IgD-negative memory B cell (primary cell): ENCODE results near the gene MAMDC2. TPM values are rescaled to one million over a fixed set of nuclear protein-coding genes. Genes with fewer than 3 reads are reported as not detected.
A peak's percentile ranks its signal among the peaks of the same experiment; 100 is the strongest.
"Not testable (repeated sequence)": the region's sequence is repeated elsewhere in the genome, so short reads cannot be mapped to it uniquely, and the experiment has no call there.

Experiments
- H3K27ac Mint-ChIP-seq, 3 donors: one replicate each; pipeline ENCODE4 v1.8.0; 2020 to 2022; ENCODE audit warnings: mild to moderate bottlenecking in 3 of 3, mixed read lengths in 3 of 3, moderate library complexity in 1 of 3
- H3K27me3 Mint-ChIP-seq: one replicate; pipeline ENCODE4 v1.8.0; 2021; ENCODE audit warnings: mixed read lengths
- H3K36me3 Mint-ChIP-seq: one replicate; pipeline ENCODE4 v1.8.0; 2020; ENCODE audit warnings: mild to moderate bottlenecking, mixed read lengths
- H3K4me1 Mint-ChIP-seq, 3 donors: one replicate each; pipeline ENCODE4 v1.8.0; 2020 to 2022; ENCODE audit warnings: mixed read lengths in 3 of 3, mild to moderate bottlenecking in 1 of 3
- H3K4me3 Mint-ChIP-seq, 4 donors: one replicate each; pipeline ENCODE4 v1.8.0; 2020 to 2022; ENCODE audit warnings: mild to moderate bottlenecking in 4 of 4, mixed read lengths in 4 of 4, moderate library complexity in 3 of 4
- H3K9me3 Mint-ChIP-seq, 3 donors: one replicate each; pipeline ENCODE4 v1.8.0; 2020 to 2021; ENCODE audit warnings: mixed read lengths in 3 of 3, mild to moderate bottlenecking in 1 of 3
- polyA plus RNA-seq: library from polyadenylated mRNA; unstranded; fragments of 300-500 nt; fragmentation: Illumina TruSeq; gene quantifications from one replicate; pipeline ENCODE4 v1.2.3, GENCODE V29; 2021

Gene MAMDC2
- polyA plus RNA-seq, 1 donor from 2014 or later, result not detected

DNA sequence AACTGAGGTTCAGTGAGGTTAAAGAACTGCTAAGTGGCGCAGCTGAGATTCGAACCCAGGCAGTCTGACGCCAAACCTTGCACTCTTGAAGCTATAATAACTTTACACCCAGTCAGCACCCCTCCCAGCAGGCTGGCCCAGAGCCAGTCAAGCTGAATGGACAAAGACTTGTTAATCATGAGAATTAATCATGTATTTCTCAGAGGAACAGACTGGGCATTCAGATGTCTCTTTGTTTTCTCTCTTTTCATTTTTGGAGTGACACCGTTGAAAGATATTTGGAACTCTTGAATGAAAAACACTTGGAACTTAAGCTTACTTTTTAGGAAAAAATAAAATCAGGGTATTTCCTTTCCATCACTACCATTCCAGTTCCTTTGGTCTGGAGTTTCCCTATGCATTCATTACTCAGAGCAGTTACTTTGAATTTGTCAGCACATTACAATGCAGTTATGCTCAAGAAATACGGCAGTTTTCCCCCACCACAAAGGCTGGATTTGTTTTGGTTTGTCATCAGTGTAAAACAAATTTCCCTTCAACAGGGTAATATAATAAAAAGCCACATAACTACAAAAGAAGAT lies 22.6 kb upstream of the MAMDC2 start:
- Mint-ChIP-seq H3K36me3 (no peaks in the 10 kb centered on the region), H3K27ac (no peak overlapping the region), H3K27me3 (peaks cover 2% of the 10 kb centered on the region), H3K9me3 (peaks cover 0 to 4% (median 3%) of the 10 kb centered on the region in 3 donors), H3K4me3 (no peak overlapping the region), H3K4me1 (no peaks in the 10 kb centered on the region)

DNA sequence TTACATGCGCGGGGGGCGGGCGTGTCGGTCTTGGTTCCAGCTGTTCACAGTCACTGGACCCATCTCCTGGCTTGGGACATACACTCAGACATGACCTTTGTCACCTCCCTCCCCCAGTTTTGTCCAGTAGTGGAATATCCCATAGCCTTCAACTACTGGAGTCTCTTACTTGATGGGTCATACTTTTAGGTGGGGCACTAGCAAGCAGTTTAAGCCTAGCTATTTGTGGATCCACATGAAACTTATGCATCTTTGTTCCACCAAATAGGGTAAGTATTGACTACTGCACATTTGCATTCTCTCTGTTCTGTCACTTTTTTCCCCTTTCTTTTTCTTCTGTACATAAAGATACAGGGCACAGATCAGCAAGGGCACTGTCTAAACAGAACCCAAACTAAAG lies 15.4 kb upstream of the MAMDC2 start:
- Mint-ChIP-seq H3K4me3 (no peak overlapping the region), H3K36me3 (no peaks in the 10 kb centered on the region), H3K4me1 (no peaks in the 10 kb centered on the region), H3K27ac (no peak overlapping the region), H3K27me3 (peaks cover 2% of the 10 kb centered on the region), H3K9me3 (peaks cover 0 to 9% (median 3%) of the 10 kb centered on the region in 3 donors)

DNA sequence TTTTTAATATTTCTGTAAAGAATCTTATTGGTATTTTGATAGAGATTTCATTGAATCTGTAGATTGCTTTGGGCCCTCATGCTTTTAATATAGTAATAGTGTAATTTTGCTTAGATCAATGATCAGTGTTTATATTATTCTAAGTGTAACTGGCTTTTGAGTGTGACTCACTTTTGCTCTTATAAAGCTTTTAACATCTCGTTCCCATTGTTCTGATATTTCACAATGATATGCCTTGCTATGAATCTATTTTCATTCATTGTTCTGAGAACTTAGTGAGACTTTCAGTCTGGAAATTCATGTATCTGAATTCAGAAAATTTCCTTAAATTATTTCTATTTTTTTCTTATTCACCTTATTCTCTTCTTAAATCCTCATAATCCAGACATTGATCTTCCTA lies 13.5 kb upstream of the MAMDC2 start:
- Mint-ChIP-seq H3K27ac (no peak overlapping the region), H3K9me3 (peaks cover 0 to 9% (median 3%) of the 10 kb centered on the region in 3 donors), H3K27me3 (peaks cover 5% of the 10 kb centered on the region), H3K4me1 (no peaks in the 10 kb centered on the region), H3K4me3 (no peak overlapping the region), H3K36me3 (no peaks in the 10 kb centered on the region)

DNA sequence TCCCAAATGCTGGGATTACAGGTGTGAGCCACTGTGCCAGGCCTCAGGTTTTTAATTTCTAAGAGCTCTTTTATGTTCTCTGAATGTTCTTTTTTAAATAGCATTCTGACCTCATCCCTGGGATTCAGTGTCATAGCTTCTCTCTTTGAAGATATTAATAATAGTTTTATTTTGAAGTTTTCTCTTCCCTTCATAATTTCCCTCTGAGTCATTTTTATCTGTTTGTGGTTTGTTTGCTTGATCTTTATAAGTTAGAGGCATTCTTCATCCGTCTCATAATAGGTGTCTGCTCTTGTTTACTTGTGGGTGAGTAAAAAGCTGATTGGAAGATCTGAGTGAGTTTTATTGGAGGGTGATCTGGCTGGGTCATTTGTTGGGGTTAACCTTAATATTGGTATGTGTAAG lies 12.5 kb upstream of the MAMDC2 start:
- Mint-ChIP-seq H3K27me3 (peaks cover 9% of the 10 kb centered on the region), H3K4me3 (no peak overlapping the region), H3K9me3 (peaks cover 0 to 4% (median 0%) of the 10 kb centered on the region in 3 donors), H3K4me1 (no peaks in the 10 kb centered on the region), H3K27ac (no peak overlapping the region), H3K36me3 (no peaks in the 10 kb centered on the region)

DNA sequence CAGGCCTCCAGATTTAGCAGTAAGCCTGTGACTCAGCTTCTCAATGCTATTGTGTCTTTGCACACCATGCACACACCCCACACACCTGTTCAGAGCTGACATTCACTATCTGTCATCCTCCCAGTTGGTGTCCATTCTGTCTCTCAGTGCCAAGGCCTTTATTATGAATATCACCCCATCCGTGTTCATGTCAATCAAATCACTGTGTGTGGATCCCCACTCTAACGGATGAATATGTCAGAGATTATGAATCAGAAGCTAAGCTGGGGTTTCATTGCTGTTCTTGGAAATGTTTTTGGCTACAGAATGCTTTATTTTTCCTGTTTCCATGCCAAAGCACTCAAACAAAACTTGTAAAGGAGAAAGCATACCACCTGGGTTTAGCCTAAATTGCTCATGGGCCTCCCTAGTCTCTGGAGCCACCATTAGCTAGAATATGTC lies 9.4 kb upstream of the MAMDC2 start:
- H3K27ac Mint-ChIP-seq, result no peak overlapping the region
- no peaks in the 10 kb centered on the region for H3K36me3 Mint-ChIP-seq
- H3K27me3 Mint-ChIP-seq, result peaks cover 9% of the 10 kb centered on the region
- no peak overlapping the region for H3K4me3 Mint-ChIP-seq
- no peaks in the 10 kb centered on the region for H3K4me1 Mint-ChIP-seq
- peaks cover 0 to 3% (median 3%) of the 10 kb centered on the region in 3 donors for H3K9me3 Mint-ChIP-seq

DNA sequence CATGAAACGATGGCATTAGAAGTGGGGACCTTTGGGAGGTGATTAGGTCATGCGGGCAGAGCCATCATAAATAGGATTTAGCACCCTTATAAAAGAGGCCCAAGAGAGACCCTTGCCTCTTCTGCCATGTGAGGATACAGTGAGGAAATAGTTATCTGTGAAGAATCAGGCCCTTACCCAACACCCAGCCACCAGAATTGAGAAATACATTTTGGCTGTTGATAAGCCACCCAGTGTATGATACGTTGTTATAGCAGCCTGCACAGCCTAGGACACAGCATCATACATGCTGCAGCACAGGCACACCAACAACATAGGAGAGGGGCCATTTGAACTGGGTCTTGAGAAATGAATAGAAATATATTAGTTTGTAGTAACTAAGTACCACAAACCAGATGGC lies 8.0 kb upstream of the MAMDC2 start:
- no peaks in the 10 kb centered on the region for H3K4me1 Mint-ChIP-seq
- peaks cover 0 to 4% (median 3%) of the 10 kb centered on the region in 3 donors for H3K9me3 Mint-ChIP-seq
- H3K4me3 Mint-ChIP-seq, result no peak overlapping the region
- no peaks in the 10 kb centered on the region for H3K36me3 Mint-ChIP-seq
- no peak overlapping the region for H3K27ac Mint-ChIP-seq
- H3K27me3 Mint-ChIP-seq, result peaks cover 12% of the 10 kb centered on the region

DNA sequence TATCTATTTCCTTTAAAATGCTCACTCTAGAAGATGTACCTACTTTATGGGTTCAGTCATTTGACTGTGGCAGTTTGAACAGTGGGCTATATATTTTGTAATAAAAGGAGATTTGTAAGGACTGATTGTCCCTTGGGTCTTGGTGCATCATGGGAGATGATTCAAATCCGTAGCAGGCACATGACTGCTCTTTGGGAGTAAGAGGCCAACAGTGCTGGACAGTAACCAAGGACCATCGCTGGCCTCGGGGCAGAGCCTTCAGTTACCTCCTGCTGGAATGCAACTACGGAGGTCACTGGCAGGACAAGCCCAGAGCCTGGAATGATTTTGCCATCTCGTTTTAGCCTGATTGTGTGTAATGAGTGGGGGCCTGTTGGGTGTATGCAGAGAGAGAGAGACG lies 7.0 kb upstream of the MAMDC2 start:
- Mint-ChIP-seq H3K27me3 (peaks cover 13% of the 10 kb centered on the region), H3K4me3 (no peak overlapping the region)

DNA sequence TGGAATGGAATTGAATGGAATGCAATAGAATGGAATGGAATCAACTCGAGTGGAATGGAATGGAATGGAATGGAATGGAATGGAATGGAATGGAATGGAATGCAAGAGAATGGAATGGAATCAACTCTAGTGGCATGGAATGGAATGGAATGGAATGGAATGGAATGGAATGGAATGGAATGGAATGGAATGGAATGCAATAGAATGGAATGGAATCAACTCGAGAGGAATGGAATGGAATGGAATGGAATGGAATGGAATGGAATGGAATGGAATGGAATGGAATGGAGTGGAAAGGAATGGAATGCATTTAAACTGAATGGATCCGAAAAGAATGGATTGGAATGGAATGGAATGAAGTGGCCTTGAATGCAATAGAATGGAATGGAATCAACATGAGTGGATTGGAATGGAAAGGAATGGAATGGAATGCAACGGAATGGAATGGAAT lies 5.5 kb upstream of the MAMDC2 start:
- H3K4me3 Mint-ChIP-seq, H3K36me3 Mint-ChIP-seq, H3K9me3 Mint-ChIP-seq, H3K27ac Mint-ChIP-seq, H3K4me1 Mint-ChIP-seq: not testable (repeated sequence)
- peaks cover 23% of the 10 kb centered on the region for H3K27me3 Mint-ChIP-seq

More for the DNA sequence above, 7.0 kb upstream of the MAMDC2 start:
- Mint-ChIP-seq H3K36me3 (no peaks in the 10 kb centered on the region), H3K4me1 (no peaks in the 10 kb centered on the region), H3K27ac (no peak overlapping the region), H3K9me3 (peaks cover 0 to 4% (median 3%) of the 10 kb centered on the region in 3 donors)

DNA sequence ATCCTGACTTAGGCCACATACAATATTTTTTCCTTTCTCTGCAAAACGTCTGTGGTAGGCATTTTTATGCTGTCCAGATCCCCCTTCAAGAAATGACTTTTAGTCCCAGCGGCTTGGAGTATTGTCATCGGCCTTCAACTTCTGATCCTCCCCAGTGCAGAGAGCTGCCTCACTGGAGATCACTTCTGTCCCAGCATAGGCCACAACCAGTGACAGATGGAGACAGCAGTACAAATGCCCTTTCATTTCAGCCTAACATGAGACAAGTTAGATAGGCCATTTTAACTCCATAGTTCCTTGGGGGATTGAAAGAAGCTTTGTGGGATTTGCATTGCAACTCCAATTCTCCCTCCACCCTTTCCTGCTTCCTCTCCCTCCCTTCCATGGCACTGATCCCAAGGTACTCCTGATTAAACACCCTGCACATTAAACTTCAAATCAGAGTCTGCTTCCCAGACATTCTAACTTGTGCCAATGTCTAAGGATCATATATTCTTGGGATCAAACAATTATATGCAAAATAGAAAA lies 3.2 kb upstream of the MAMDC2 start:
- H3K4me3 Mint-ChIP-seq, result no peak overlapping the region
- no peaks in the 10 kb centered on the region for H3K36me3 Mint-ChIP-seq
- H3K27me3 Mint-ChIP-seq, result peaks cover 34% of the 10 kb centered on the region
- no peak overlapping the region for H3K27ac Mint-ChIP-seq
- H3K9me3 Mint-ChIP-seq, result peaks cover 0 to 4% (median 3%) of the 10 kb centered on the region in 3 donors
- peaks cover 0 to 7% (median 4%) of the 10 kb centered on the region in 3 donors for H3K4me1 Mint-ChIP-seq

DNA sequence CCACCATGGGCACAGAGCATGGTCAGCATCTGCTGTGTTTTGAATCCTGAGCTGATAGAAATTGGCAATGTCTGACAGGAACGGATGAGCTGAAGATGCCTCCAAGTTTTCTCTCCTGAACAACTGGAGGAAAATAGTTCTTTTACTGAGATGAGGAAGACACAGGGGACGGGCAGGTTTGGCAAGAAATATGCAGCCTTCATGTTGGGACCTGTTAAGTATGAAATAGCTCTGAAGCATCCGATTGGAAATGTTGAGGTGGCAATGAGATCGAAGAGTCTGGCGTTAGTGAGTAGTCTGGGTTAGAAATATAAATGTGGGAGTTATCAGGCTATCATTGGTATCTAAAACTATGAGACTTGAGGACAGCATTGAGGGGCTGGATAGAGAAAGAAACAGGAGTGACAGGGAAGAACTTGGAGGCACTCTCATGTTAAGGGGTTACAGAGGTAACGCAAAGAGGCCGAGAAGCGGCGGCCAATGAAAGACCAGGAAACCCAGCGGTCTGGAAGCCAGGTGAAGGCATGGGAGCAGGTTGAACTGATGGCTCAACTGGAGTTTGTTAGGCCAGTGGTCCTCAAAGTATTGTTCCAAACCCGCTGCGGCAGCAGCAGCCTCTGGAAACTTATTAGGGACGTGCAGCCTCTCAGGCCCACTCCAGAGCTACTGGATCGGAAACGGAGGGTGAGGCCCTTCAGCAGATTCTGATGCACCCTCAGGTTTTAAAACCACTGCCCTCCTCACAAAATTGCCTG lies 1.0 kb upstream of the MAMDC2 start:
- no peak overlapping the region for H3K4me3 Mint-ChIP-seq
- H3K27me3 Mint-ChIP-seq, result peaks cover 40% of the 10 kb centered on the region
- peak overlapping the region in 1 of 3 donors; percentile 0 for H3K27ac Mint-ChIP-seq

DNA sequence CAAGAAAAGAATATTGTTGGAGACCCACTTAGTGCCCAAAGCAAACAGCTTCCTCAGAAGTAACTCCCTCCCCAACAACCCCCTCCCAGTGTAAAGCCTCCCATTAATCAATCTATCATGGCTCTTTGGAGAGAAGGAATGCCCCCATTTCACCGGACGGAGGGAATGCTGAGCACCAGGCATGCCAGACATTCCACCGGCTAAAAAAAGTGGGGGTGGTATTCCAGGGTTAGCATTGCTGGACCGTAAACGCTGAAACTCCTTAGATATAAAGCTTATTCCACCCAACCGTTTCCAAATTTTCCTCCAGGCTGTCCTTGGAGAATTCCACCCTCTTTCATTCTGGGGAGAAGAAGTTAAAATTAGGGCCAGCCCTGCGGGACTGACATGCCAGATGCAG lies 363 bp upstream of the MAMDC2 start:
- no peak overlapping the region for H3K4me3 Mint-ChIP-seq
- peaks cover 40% of the 10 kb centered on the region for H3K27me3 Mint-ChIP-seq
- peaks cover 0 to 7% (median 4%) of the 10 kb centered on the region in 3 donors for H3K4me1 Mint-ChIP-seq
- no peak overlapping the region for H3K27ac Mint-ChIP-seq
- peaks cover 0 to 1% (median 0%) of the 10 kb centered on the region in 3 donors for H3K9me3 Mint-ChIP-seq
- no peaks in the 10 kb centered on the region for H3K36me3 Mint-ChIP-seq

More for the DNA sequence above, 1.0 kb upstream of the MAMDC2 start:
- H3K4me1 Mint-ChIP-seq, result peaks cover 0 to 7% (median 4%) of the 10 kb centered on the region in 3 donors
- H3K9me3 Mint-ChIP-seq, result peaks cover 0 to 4% (median 3%) of the 10 kb centered on the region in 3 donors
- H3K36me3 Mint-ChIP-seq, result no peaks in the 10 kb centered on the region

DNA sequence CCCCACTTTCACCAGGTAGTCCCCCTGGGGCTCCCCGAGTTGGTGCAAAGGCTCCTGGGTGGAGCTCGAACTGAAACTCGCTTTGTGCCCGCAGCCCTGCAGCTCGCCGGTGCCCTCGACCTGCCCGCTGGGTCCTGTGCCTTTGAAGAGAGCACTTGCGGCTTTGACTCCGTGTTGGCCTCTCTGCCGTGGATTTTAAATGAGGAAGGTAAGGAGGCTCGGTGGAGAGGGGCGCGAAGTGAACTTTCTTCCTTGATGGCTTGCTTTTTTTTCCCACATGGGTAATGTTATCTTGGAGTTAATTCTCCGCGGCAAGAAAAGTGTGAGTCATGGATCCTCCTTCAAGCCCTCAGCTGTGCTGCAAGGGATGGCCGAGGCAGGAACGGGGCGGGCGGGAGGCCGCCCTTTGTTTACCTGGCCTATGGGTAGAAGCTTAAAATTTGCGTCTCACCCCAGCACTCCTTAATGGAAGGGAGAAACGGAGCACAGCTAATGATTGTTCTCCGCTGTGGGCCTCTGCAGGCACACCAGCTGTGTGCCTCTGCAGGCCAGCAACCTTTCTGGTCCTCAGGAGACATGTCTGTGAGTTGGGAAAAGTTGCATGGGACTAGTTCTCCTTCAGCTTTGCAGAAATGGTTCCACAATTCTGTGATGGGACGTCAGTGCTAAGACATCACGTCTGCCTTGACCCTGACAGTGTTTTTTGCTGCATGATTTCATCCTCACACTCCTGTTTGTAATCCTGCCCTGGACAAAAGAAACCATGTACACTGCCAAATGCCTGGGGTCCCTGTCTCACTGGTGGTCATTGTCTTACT lies 1.1 kb downstream of the MAMDC2 start:
- Mint-ChIP-seq H3K4me1 (peaks cover 0 to 10% (median 4%) of the 10 kb centered on the region in 3 donors), H3K4me3 (peak overlapping the region in 3 of 4 donors; percentile 55 to 89 (median 65)), H3K27ac (peak overlapping the region in 1 of 3 donors; percentile 65), H3K36me3 (no peaks in the 10 kb centered on the region), H3K27me3 (peaks cover 38% of the 10 kb centered on the region), H3K9me3 (peaks cover 0 to 1% (median 0%) of the 10 kb centered on the region in 3 donors)

DNA sequence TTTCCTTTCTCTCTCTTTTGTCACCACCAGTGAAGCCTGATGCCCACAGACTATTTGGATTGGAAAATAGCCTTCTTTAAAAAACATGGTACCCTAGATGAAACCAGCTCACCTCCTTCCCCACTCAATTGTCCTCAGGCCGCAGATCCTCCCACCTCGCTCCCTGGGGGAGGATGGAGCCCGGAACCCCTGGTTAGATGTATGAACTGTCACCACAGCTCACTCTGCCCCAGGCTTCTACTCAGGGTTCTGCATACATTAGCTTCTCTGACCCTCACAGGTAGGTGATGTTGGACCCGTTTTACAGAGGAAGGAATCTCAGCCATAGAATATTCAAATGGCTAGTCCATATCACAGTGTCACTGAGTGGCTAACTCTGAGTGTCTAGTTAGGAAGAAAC lies 1.8 kb downstream of the MAMDC2 start:
- Mint-ChIP-seq H3K4me1 (peaks cover 0 to 10% (median 4%) of the 10 kb centered on the region in 3 donors), H3K4me3 (peak overlapping the region in 1 of 4 donors; percentile 65), H3K27ac (peak overlapping the region in 1 of 3 donors; percentile 65), H3K36me3 (no peaks in the 10 kb centered on the region), H3K27me3 (peaks cover 37% of the 10 kb centered on the region), H3K9me3 (peaks cover 0 to 1% (median 0%) of the 10 kb centered on the region in 3 donors)

DNA sequence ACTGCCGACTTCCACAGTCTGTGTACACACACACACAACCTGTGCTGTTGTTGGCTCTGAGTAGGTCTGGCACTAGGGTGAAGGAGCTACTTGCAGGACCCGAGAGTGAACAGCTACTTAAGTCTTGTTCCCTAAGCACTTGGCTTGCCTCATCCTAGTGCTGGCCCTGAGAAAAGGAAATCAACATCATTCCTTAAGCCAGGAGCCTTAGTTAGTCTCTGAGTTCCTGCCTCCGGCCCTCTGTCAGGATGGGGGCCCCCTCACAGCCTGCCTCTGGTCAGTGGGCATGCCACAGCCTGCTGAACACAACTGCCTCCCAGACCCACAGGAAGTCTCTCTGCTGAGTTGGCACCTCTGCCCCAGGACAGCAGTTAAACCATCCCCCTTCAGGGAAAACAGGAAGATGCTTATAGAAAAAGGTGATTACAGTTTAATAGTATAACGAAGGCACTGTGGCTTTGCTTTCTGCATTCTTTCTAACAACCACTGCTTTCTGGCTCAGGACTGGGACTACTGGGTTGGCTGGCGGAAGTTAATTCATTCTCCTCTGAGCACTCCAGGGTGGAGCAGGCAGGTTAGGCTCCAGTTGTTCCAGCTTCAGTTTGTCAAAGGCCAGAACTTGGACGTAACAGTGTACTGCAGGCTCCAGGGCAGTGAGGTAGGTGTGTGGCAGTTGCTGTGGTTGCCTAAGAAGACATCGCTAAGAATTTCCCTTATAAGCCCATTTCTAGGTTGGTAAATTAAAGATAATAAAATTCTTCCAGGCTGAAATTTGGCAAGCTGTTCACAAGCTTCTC lies 2.8 kb downstream of the MAMDC2 start:
- Mint-ChIP-seq H3K27ac (no peak overlapping the region), H3K27me3 (peaks cover 34% of the 10 kb centered on the region), H3K4me1 (peaks cover 0 to 10% (median 4%) of the 10 kb centered on the region in 3 donors), H3K36me3 (no peaks in the 10 kb centered on the region), H3K9me3 (no peaks in the 10 kb centered on the region), H3K4me3 (no peak overlapping the region)
